Stimulated activated CD4-positive, alpha-beta T cell treated with anti-CD3 and anti-CD28 coated beads, Interleukin-15, amount 100 ng/mL, for 24 hours (primary cell): Measurements from ENCODE around the gene EXD2.
"Not testable (repeated sequence)": the region's sequence is repeated elsewhere in the genome, so short reads cannot be mapped to it uniquely, and the experiment has no call there.

ENCODE experiments used
- DNase-seq: peaks from one replicate; pipeline ENCODE4 v3.0.0-alpha.2; 2020

EXD2 gene

GRCh38 chr14:69191340-69192111, at the start of gene EXD2:
TSS of gene EXD2 (plus strand) at chr14:69191498. CDS start at chr14:69209471, 17,973 bp downstream.
- peak; percentile 89 for DNase-seq

GRCh38 chr14:69141550-69141949, 49.7 kb upstream of the EXD2 start:
- no peak for DNase-seq

GRCh38 chr14:69142101-69142500, 49.2 kb upstream of the EXD2 start:
- no peak for DNase-seq

- no peak for DNase-seq
Observed at GRCh38 chr14:69149461-69150244, 41.6 kb upstream of the EXD2 start.

GRCh38 chr14:69151458-69152180, 39.7 kb upstream of the EXD2 start:
- DNase-seq = peak; percentile 84

- DNase-seq = peak; percentile 54
Observed at GRCh38 chr14:69152181-69152901, 39.0 kb upstream of the EXD2 start.

GRCh38 chr14:69152902-69153151, 38.5 kb upstream of the EXD2 start, which contains the start of gene DCAF5:
TSS of gene DCAF5 (minus strand) at chr14:69153119. CDS start at chr14:69152978, 141 bp downstream.
- DNase-seq = no peak

- DNase-seq = peak; percentile 95
Observed at GRCh38 chr14:69153152-69153872, 38.0 kb upstream of the EXD2 start.

- peak; percentile 9 for DNase-seq
Observed at GRCh38 chr14:69153873-69154270, 37.4 kb upstream of the EXD2 start.

- DNase-seq = no peak
Observed at GRCh38 chr14:69154779-69155178, 36.5 kb upstream of the EXD2 start.

- DNase-seq = no peak
Observed at GRCh38 chr14:69156224-69156623, 35.1 kb upstream of the EXD2 start.

- DNase-seq = no peak
Observed at GRCh38 chr14:69161590-69161989, 29.7 kb upstream of the EXD2 start.

GRCh38 chr14:69165787-69166186, 25.5 kb upstream of the EXD2 start:
- not testable (repeated sequence) for DNase-seq

- DNase-seq = no peak
Observed at GRCh38 chr14:69170839-69171238, 20.5 kb upstream of the EXD2 start.

- no peak for DNase-seq
Observed at GRCh38 chr14:69171569-69171968, 19.7 kb upstream of the EXD2 start.

- no peak for DNase-seq
Observed at GRCh38 chr14:69175130-69175529, 16.2 kb upstream of the EXD2 start.

GRCh38 chr14:69181491-69181890, 9.8 kb upstream of the EXD2 start:
- no peak for DNase-seq

GRCh38 chr14:69182580-69182979, 8.7 kb upstream of the EXD2 start:
- DNase-seq = not testable (repeated sequence)

- no peak for DNase-seq
Observed at GRCh38 chr14:69183735-69184134, 7.6 kb upstream of the EXD2 start.

GRCh38 chr14:69190191-69190590, 1.1 kb upstream of the EXD2 start:
- DNase-seq = no peak

GRCh38 chr14:69193721-69194120, 2.4 kb downstream of the EXD2 start:
- DNase-seq = no peak

GRCh38 chr14:69199786-69200185, 8.5 kb downstream of the EXD2 start:
- DNase-seq = no peak
